ENCODE results near the gene ABHD16A. TPM values are rescaled to one million over a fixed set of nuclear protein-coding genes. Genes with fewer than 3 reads are reported as not detected.

ABHD16A gene
- total and polyA plus RNA-seq, 4 donors = 26.6 to 59.4 (median 34.9) TPM

GRCh38 chr6:31752739-31753319 is 49.7 kb upstream of the ABHD16A start:
- WGBS = 81% methylated on average over 8 of the region's 8 CpGs

GRCh38 chr6:31750411-31751022 is 47.4 kb upstream of the ABHD16A start:
- no peaks in the 10 kb centered on the region for H3K27me3 ChIP-seq (ENCODE audit: control insufficient read depth in 4 of 4, insufficient read depth in 4 of 4, low read length in 3 of 4)
- H3K27ac ChIP-seq (ENCODE audit: low read depth in 1 of 2, low read length in 2 of 2) = no peak overlapping the region
- 91% methylated on average over 7 of the region's 7 CpGs for WGBS
- H3K36me3 ChIP-seq (ENCODE audit: control insufficient read depth in 4 of 4, insufficient read depth in 3 of 4, low read depth in 1 of 4, low read length in 3 of 4) = no peaks in the 10 kb centered on the region
- H3K4me3 ChIP-seq (ENCODE audit: low read depth in 1 of 3, low read length in 3 of 3) = no peak overlapping the region
- no peak overlapping the region for H3K9ac ChIP-seq (ENCODE audit: low read depth in 1 of 2, low read length in 2 of 2)
- TF ChIP-seq JUND (IDR thresholded peaks at IDR 0.05) = no peak
- no peak for TF ChIP-seq MAX (IDR thresholded peaks at IDR 0.05)
- TF ChIP-seq FOXA1 (IDR thresholded peaks at IDR 0.05) = no peak
- TF ChIP-seq FOXA2 (IDR thresholded peaks at IDR 0.05) = no peak
- no peak for TF ChIP-seq SP1 (IDR thresholded peaks at IDR 0.05)
- no peak for TF ChIP-seq ZBTB33 (IDR thresholded peaks at IDR 0.05)
- no peak for TF ChIP-seq HNF4A (conservative IDR thresholded peaks at IDR 0.05)
- TF ChIP-seq EGR1 (IDR thresholded peaks at IDR 0.05; ENCODE audit: low read depth in 2 of 2) = no peak
- no peak for TF ChIP-seq NR2F2 (IDR thresholded peaks at IDR 0.05)
- TF ChIP-seq YY1 (IDR thresholded peaks at IDR 0.05) = no peak
- no peaks in the 10 kb centered on the region for H3K9me3 ChIP-seq (ENCODE audit: control insufficient read depth in 4 of 4, low read length in 3 of 4)
- no peaks in the 10 kb centered on the region for H3K4me1 ChIP-seq (ENCODE audit: control insufficient read depth in 4 of 4, insufficient read depth in 4 of 4, low read length in 3 of 4)
- no peak for DNase-seq (ENCODE audit: low spot score)

More at GRCh38 chr6:31752739-31753319, 49.7 kb upstream of the ABHD16A start:
- Histone ChIP-seq H3K27me3 (ENCODE audit: control insufficient read depth in 4 of 4, insufficient read depth in 4 of 4, low read length in 3 of 4) (no peaks in the 10 kb centered on the region), H3K4me1 (ENCODE audit: control insufficient read depth in 4 of 4, insufficient read depth in 4 of 4, low read length in 3 of 4) (no peaks in the 10 kb centered on the region), H3K9me3 (ENCODE audit: control insufficient read depth in 4 of 4, low read length in 3 of 4) (no peaks in the 10 kb centered on the region), H3K27ac (ENCODE audit: low read depth in 1 of 2, low read length in 2 of 2) (no peak overlapping the region), H3K9ac (ENCODE audit: low read depth in 1 of 2, low read length in 2 of 2) (no peak overlapping the region), H3K36me3 (ENCODE audit: control insufficient read depth in 4 of 4, insufficient read depth in 3 of 4, low read depth in 1 of 4, low read length in 3 of 4) (no peaks in the 10 kb centered on the region), H3K4me3 (ENCODE audit: low read depth in 1 of 3, low read length in 3 of 3) (no peak overlapping the region)
- TF ChIP-seq RAD21 (IDR thresholded peaks at IDR 0.05) = no peak
- no peak for TF ChIP-seq YY1 (IDR thresholded peaks at IDR 0.05)
- no peak for TF ChIP-seq FOXA2 (IDR thresholded peaks at IDR 0.05)
- no peak for TF ChIP-seq HNF4A (conservative IDR thresholded peaks at IDR 0.05)
- no peak for TF ChIP-seq TAF1 (conservative IDR thresholded peaks at IDR 0.05)
- no peak for TF ChIP-seq CTCF (IDR thresholded peaks at IDR 0.05; ENCODE audit: low read depth, low read length, missing input control)
- TF ChIP-seq EGR1 (IDR thresholded peaks at IDR 0.05; ENCODE audit: low read depth in 2 of 2) = no peak
- TF ChIP-seq FOXA1 (IDR thresholded peaks at IDR 0.05) = no peak
- TF ChIP-seq ATF3 (IDR thresholded peaks at IDR 0.05) = no peak
- TF ChIP-seq REST (IDR thresholded peaks at IDR 0.05) = no peak
- TF ChIP-seq JUND (IDR thresholded peaks at IDR 0.05) = no peak
- DNase-seq (ENCODE audit: low spot score) = no peak

All from liver (tissue), 9 donors.